ENCODE data around the gene SEMA3G. TPM values are rescaled to one million over a fixed set of nuclear protein-coding genes. Genes with fewer than 3 reads are reported as not detected.

The SEMA3G gene
- total and polyA plus RNA-seq, 2 experiments from 2014 or later: 0.47 to 2.5 TPM

- Histone ChIP-seq H3K4me3 (no peak overlapping the region), H3K27me3 (ENCODE audit: insufficient read depth) (no peaks in the 10 kb centered on the region), H4K20me1 (replicated peaks; ENCODE audit: insufficient read depth) (peaks cover 8% of the 10 kb centered on the region), H3K27ac (ENCODE audit: low read depth) (no peak overlapping the region), H3K4me2 (no peak overlapping the region), H2AFZ (no peak overlapping the region), H3K9me2 (ENCODE audit: insufficient read depth) (no peaks in the 10 kb centered on the region), H3K4me1 (ENCODE audit: insufficient read depth) (no peaks in the 10 kb centered on the region), H3F3A (replicated peaks; ENCODE audit: low read depth) (0 out of 2 replicates have a peak, but pooled peaks cover 7% of the 10 kb centered on the region), H3K36me3 (ENCODE audit: insufficient read depth) (peaks cover 21% of the 10 kb centered on the region), H3K79me2 (replicated peaks; ENCODE audit: insufficient read depth) (no peaks in the 10 kb centered on the region; the same call in 1 of the 2 replicates)
- TF ChIP-seq POLR2AphosphoS5 (IDR thresholded peaks at IDR 0.05; ENCODE audit: low read depth) (no peak), EZH2phosphoT487 (IDR thresholded peaks at IDR 0.05; ENCODE audit: unreplicated experiment) (no peak), STAT1 (IDR thresholded peaks at IDR 0.05; ENCODE audit: unreplicated experiment) (no peak), REST (IDR thresholded peaks at IDR 0.05; ENCODE audit: unreplicated experiment) (no peak), ZNF331 (CRISPR knock-in tag; IDR thresholded peaks at IDR 0.05; ENCODE audit: low read depth) (no peak), JUNB (IDR thresholded peaks at IDR 0.05; ENCODE audit: unreplicated experiment) (no peak)
- TF ChIP-seq, protein P1, sequence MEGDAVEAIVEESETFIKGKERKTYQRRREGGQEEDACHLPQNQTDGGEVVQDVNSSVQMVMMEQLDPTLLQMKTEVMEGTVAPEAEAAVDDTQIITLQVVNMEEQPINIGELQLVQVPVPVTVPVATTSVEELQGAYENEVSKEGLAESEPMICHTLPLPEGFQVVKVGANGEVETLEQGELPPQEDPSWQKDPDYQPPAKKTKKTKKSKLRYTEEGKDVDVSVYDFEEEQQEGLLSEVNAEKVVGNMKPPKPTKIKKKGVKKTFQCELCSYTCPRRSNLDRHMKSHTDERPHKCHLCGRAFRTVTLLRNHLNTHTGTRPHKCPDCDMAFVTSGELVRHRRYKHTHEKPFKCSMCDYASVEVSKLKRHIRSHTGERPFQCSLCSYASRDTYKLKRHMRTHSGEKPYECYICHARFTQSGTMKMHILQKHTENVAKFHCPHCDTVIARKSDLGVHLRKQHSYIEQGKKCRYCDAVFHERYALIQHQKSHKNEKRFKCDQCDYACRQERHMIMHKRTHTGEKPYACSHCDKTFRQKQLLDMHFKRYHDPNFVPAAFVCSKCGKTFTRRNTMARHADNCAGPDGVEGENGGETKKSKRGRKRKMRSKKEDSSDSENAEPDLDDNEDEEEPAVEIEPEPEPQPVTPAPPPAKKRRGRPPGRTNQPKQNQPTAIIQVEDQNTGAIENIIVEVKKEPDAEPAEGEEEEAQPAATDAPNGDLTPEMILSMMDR (conservative IDR thresholded peaks at IDR 0.05; ENCODE audit: low read depth in 2 of 2): peak; percentile 81 to 88
- TF ChIP-seq, protein P2, sequence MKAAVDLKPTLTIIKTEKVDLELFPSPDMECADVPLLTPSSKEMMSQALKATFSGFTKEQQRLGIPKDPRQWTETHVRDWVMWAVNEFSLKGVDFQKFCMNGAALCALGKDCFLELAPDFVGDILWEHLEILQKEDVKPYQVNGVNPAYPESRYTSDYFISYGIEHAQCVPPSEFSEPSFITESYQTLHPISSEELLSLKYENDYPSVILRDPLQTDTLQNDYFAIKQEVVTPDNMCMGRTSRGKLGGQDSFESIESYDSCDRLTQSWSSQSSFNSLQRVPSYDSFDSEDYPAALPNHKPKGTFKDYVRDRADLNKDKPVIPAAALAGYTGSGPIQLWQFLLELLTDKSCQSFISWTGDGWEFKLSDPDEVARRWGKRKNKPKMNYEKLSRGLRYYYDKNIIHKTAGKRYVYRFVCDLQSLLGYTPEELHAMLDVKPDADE (IDR thresholded peaks at IDR 0.05): no peak
- TF ChIP-seq, protein P3, sequence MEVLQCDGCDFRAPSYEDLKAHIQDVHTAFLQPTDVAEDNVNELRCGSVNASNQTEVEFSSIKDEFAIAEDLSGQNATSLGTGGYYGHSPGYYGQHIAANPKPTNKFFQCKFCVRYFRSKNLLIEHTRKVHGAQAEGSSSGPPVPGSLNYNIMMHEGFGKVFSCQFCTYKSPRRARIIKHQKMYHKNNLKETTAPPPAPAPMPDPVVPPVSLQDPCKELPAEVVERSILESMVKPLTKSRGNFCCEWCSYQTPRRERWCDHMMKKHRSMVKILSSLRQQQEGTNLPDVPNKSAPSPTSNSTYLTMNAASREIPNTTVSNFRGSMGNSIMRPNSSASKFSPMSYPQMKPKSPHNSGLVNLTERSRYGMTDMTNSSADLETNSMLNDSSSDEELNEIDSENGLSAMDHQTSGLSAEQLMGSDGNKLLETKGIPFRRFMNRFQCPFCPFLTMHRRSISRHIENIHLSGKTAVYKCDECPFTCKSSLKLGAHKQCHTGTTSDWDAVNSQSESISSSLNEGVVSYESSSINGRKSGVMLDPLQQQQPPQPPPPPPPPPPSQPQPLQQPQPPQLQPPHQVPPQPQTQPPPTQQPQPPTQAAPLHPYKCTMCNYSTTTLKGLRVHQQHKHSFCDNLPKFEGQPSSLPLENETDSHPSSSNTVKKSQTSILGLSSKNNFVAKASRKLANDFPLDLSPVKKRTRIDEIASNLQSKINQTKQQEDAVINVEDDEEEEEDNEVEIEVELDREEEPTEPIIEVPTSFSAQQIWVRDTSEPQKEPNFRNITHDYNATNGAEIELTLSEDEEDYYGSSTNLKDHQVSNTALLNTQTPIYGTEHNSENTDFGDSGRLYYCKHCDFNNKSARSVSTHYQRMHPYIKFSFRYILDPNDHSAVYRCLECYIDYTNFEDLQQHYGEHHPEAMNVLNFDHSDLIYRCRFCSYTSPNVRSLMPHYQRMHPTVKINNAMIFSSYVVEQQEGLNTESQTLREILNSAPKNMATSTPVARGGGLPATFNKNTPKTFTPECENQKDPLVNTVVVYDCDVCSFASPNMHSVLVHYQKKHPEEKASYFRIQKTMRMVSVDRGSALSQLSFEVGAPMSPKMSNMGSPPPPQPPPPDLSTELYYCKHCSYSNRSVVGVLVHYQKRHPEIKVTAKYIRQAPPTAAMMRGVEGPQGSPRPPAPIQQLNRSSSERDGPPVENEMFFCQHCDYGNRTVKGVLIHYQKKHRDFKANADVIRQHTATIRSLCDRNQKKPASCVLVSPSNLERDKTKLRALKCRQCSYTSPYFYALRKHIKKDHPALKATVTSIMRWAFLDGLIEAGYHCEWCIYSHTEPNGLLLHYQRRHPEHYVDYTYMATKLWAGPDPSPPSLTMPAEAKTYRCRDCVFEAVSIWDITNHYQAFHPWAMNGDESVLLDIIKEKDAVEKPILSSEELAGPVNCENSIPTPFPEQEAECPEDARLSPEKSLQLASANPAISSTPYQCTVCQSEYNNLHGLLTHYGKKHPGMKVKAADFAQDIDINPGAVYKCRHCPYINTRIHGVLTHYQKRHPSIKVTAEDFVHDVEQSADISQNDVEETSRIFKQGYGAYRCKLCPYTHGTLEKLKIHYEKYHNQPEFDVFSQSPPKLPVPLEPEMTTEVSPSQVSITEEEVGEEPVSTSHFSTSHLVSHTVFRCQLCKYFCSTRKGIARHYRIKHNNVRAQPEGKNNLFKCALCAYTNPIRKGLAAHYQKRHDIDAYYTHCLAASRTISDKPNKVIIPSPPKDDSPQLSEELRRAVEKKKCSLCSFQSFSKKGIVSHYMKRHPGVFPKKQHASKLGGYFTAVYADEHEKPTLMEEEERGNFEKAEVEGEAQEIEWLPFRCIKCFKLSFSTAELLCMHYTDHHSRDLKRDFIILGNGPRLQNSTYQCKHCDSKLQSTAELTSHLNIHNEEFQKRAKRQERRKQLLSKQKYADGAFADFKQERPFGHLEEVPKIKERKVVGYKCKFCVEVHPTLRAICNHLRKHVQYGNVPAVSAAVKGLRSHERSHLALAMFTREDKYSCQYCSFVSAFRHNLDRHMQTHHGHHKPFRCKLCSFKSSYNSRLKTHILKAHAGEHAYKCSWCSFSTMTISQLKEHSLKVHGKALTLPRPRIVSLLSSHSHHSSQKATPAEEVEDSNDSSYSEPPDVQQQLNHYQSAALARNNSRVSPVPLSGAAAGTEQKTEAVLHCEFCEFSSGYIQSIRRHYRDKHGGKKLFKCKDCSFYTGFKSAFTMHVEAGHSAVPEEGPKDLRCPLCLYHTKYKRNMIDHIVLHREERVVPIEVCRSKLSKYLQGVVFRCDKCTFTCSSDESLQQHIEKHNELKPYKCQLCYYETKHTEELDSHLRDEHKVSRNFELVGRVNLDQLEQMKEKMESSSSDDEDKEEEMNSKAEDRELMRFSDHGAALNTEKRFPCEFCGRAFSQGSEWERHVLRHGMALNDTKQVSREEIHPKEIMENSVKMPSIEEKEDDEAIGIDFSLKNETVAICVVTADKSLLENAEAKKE (CRISPR knock-in tag; IDR thresholded peaks at IDR 0.05): no peak
- Mint-ChIP-seq H3K4me3 (no peak overlapping the region), H3K4me1 (no peaks in the 10 kb centered on the region; the same call in 2 of the 3 replicates), H3K9me3 (no peaks in the 10 kb centered on the region; the same call in 2 of the 3 replicates), H3K27ac (no peak overlapping the region; the same call in 1 of the 2 replicates), H3K27me3 (ENCODE audit: insufficient read depth, low read depth, poor library complexity) (peaks cover 8% of the 10 kb centered on the region), H3K36me3 (ENCODE audit: low read depth) (peaks cover 69% of the 10 kb centered on the region)
- ATAC-seq (peak; percentile 91), DNase-seq (ENCODE audit: low spot score) (peak; percentile 89)
Observed at GRCh38 chr3:52481819-52482521, 37.1 kb upstream of the SEMA3G start.

Data from GM23338 (cell line).